ENCODE measurements around the gene AP3B1.
A peak's percentile ranks its signal among the peaks of the same experiment; 100 is the strongest.

Gene AP3B1

GRCh38 chr5:77957931-77958521, 336.5 kb downstream of the AP3B1 start:
- H3K4me3 ChIP-seq (ENCODE audit: low read length): no peak overlapping the region

DNA sequence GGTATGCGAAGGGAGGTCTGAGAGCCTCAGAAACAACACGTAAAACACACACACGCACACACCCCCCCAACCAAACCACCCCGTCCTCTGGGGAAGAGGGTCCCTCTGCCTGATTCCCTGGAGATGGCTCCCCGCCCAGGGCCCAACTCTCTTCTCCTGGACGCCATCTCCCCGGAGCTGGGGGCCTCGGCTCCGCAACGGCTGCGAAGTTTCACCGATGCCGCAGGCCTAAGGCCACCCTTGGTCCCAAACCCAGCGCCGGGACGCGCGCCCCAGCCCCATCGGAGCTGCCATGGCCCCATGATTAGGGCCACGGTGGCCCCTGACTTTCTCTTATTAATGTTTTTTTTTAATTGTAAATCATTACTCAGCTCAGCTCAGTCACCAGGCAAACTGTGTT, 337.0 kb downstream of the AP3B1 start:
- no peak overlapping the region for H3K4me3 ChIP-seq (ENCODE audit: low read length)
- no peak for TF ChIP-seq CTCF (conservative IDR thresholded peaks at IDR 0.05; ENCODE audit: low read length)
- no peak for DNase-seq (ENCODE audit: low read depth)

More at GRCh38 chr5:77957931-77958521, 336.5 kb downstream of the AP3B1 start:
- TF ChIP-seq CTCF (conservative IDR thresholded peaks at IDR 0.05; ENCODE audit: low read length): no peak
- DNase-seq (ENCODE audit: low read depth): no peak

GRCh38 chr5:77957081-77957480, 337.4 kb downstream of the AP3B1 start:
- no peak for DNase-seq (ENCODE audit: low read depth)
- H3K4me3 ChIP-seq (ENCODE audit: low read length): no peak overlapping the region

DNA sequence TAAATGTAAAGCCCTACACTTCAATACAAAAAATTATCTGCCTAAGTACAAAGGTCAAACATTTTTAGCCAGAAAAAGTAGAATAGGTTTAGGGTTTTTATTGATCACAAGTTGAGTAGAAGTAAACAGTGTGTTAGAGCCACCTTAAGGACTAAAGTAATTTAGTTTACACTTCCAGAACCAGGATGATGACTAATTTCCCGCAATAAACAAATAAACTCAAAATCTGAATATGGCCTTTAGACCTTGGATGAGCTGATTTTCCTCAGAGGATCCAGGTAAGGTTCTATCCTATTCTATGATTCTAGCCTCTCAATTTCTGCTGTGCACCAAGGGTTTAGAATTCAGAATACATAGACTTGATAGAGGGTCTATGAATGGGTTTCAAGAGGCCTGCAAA, 338.9 kb downstream of the AP3B1 start:
- DNase-seq (ENCODE audit: low read depth): no peak
- TF ChIP-seq CTCF (conservative IDR thresholded peaks at IDR 0.05; ENCODE audit: low read length): no peak
- no peak overlapping the region for H3K4me3 ChIP-seq (ENCODE audit: low read length)

More at GRCh38 chr5:77957081-77957480, 337.4 kb downstream of the AP3B1 start:
- TF ChIP-seq CTCF (conservative IDR thresholded peaks at IDR 0.05; ENCODE audit: low read length): no peak

DNA sequence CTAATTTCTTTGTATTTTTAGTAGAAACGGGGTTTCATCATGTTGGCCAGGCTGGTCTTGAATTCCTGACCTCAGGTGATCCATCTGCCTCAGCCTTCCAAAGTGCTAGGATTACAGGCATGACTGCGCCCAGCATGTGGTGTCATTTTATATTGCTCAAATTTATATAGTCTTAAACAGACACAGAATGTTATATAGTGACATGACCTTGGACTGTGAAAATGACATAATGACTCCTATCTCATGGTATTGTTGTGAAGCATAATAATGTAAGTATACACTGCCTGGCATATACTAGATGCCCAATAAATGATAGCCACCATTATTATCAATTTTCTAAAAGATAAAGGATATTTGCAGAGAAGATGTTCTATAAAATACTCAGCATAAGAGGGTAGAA, 341.1 kb downstream of the AP3B1 start:
- no peak for TF ChIP-seq CTCF (conservative IDR thresholded peaks at IDR 0.05; ENCODE audit: low read length)
- H3K4me3 ChIP-seq (ENCODE audit: low read length): no peak overlapping the region
- DNase-seq (ENCODE audit: low read depth): no peak

GRCh38 chr5:77952636-77953212, 341.8 kb downstream of the AP3B1 start:
- DNase-seq (ENCODE audit: low read depth): peak; percentile 17
- no peak for TF ChIP-seq CTCF (conservative IDR thresholded peaks at IDR 0.05; ENCODE audit: low read length)
- H3K4me3 ChIP-seq (ENCODE audit: low read length): no peak overlapping the region
